ENCODE measurements around the gene ABCA1.
A peak's percentile ranks its signal among the peaks of the same experiment; 100 is the strongest.

Gene ABCA1

DNA sequence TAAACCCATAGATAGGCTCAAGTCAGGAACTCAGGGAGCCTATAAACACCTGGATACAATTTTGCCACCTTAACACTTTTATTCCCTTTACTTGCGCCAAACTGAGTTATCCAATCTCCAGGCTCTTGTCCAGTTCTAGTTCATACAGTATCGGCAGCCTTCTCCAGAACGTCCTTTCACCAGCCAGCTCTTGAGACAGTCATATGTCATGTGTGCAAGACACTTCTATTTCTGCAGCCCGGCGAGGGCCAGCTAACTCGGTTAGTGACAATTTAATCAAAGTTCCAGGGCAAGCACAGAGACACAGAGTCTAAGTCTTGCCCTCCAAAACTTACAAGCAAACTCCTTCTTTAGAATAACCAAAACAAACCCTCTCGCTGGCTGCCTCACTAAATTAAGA, 12.9 kb downstream of the ABCA1 start:
- no peak for DNase-seq (ENCODE audit: low read depth)
- no peak overlapping the region for H3K4me3 ChIP-seq (ENCODE audit: low read length)
- TF ChIP-seq, protein P1, sequence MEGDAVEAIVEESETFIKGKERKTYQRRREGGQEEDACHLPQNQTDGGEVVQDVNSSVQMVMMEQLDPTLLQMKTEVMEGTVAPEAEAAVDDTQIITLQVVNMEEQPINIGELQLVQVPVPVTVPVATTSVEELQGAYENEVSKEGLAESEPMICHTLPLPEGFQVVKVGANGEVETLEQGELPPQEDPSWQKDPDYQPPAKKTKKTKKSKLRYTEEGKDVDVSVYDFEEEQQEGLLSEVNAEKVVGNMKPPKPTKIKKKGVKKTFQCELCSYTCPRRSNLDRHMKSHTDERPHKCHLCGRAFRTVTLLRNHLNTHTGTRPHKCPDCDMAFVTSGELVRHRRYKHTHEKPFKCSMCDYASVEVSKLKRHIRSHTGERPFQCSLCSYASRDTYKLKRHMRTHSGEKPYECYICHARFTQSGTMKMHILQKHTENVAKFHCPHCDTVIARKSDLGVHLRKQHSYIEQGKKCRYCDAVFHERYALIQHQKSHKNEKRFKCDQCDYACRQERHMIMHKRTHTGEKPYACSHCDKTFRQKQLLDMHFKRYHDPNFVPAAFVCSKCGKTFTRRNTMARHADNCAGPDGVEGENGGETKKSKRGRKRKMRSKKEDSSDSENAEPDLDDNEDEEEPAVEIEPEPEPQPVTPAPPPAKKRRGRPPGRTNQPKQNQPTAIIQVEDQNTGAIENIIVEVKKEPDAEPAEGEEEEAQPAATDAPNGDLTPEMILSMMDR (IDR thresholded peaks at IDR 0.05; ENCODE audit: insufficient read depth, low read depth, low read length, missing control alignments): no peak

DNA sequence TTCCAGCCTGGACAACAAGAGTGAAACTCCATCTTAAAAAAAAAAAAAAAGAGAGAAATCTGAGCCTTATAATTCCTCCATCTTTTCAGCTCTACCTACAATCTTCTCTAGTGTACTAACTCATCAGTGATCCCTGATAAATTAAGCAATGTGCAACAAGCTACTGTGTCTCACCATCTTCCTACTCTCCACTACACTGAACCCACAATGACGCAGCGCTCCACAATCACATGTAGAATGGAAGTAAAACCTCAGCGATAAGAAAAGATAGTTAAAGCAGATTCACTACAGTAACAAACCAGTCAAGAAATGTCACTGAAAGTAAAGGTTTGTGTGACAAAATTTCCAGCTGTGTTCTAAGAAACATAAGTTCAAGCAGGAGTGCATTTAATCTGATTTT, 13.5 kb downstream of the ABCA1 start:
- no peak overlapping the region for H3K4me3 ChIP-seq (ENCODE audit: low read length)
- DNase-seq (ENCODE audit: low read depth): no peak
- TF ChIP-seq, protein P1 (IDR thresholded peaks at IDR 0.05; ENCODE audit: insufficient read depth, low read depth, low read length, missing control alignments): no peak

DNA sequence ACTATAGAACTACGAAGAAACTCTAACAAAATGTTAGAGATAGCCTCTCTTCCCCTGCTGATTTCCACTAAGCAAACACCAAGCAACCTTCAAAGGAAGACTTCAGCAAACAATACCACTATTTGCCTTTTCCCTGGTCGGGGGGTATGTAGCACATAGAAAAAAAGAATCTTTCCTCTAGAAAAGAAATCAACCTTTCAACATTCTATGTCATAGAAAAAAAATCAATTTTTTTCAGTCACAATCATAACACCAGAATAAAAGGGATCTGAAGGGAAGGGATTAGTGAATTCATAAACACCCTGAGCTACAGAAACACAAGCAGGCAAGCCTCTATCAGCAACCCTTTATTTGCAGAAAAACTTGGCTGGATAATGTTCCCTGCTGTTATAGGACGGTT, 15.3 kb downstream of the ABCA1 start:
- no peak for DNase-seq (ENCODE audit: low read depth)
- H3K4me3 ChIP-seq (ENCODE audit: low read length): no peak overlapping the region
- TF ChIP-seq, protein P1 (IDR thresholded peaks at IDR 0.05; ENCODE audit: insufficient read depth, low read depth, low read length, missing control alignments): no peak

DNA sequence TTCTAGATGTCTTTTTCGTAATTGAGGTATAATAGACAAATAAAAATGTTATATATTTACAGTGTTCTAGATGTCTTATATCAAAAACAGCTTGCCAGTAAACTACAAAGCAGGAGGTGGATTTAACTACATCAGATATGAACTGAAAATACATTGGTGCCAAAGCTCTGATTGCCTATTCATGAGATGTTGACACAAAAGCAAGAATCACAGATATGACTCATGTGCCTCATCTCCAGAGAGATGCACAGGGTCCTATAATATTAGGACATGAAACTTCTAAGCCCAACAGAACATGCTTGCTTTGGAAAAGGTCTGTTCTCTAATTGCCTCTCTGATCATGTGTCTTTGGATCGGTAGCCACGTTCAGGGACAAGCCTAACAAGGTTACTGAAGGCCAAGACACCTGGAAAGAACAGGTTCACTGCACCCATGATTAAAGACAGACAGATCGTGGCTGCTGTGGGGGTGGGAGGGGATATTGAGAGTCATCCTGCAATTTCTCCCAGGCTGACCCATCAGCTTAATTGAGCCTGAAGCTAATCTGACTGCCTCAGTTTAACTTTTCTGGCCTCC, 16.8 kb downstream of the ABCA1 start:
- DNase-seq (ENCODE audit: low read depth): peak; percentile 42
- TF ChIP-seq, protein P1 (IDR thresholded peaks at IDR 0.05; ENCODE audit: insufficient read depth, low read depth, low read length, missing control alignments): no peak
- H3K4me3 ChIP-seq (ENCODE audit: low read length): no peak overlapping the region

DNA sequence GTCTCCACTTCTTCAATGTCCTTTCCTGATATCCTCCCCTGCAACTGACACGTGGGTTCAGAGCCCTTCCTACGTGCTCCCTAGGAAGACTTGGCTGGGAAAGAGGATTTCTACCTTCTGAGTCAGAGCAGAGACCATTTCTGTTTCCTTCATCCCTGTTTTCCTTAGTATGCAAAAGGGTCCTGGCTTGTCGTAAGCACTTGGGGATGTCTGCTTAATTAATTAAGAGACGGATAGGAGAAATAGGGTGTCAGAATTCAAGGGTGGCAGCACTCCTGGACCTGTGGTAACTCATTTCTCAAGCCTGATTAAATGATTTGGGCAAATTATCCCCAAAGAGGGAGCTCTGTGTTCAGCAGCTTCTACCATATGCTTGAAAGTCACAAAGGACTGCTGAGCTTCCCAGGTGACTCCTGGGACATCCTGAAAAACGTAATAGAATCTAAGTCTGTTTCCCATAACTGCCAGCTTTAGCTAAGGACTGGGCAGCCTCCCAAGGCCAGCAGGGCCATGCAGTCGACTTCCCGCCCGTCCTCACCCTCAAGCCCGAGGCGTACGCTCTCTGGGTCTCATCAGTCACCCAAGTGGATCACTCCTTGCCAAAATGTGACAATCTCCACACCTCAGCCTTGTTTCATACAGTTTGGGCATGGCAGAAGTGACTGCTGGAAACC, 20.5 kb downstream of the ABCA1 start:
- TF ChIP-seq, protein P1 (IDR thresholded peaks at IDR 0.05; ENCODE audit: insufficient read depth, low read depth, low read length, missing control alignments): no peak
- H3K4me3 ChIP-seq (ENCODE audit: low read length): no peak overlapping the region
- DNase-seq (ENCODE audit: low read depth): peak; percentile 66

DNA sequence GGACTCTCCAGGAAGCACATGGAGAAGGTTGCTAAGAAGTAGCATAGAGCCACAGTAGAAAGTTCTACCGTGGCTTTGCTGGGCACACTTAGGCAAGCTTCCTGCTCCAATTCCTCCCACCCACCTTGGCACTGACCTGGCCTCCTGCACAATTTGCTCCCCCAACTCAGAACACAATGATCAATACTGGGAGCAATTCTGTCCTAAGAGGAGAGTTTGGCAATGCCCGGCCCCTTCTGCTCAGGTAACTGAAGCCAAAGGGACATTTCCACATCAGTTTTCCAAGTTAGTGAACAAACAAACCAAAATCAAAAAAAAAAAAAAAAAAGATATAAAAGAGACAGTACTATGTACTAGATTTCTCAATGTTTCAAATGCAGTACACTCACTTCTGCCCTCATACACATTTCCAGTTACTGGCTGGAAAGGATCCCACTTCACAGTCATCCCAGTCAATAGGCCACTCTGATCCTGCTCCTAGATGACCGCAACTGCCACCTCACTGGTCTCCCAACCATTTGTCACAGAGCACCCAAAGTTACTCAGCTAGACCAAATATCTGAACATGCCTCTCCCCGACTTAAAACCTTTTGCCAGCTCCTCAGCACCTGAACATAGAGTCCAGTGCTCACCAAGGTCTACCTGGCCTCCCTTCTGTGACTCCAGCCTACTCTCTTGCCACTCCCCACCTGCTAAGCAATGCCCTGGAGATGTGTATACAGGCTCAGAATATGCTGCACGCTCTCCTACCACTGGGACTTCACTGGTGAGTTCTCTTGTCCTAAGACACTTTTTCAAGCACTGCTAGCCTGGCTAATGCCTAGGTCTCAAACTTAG, 21.3 kb downstream of the ABCA1 start:
- no peak overlapping the region for H3K4me3 ChIP-seq (ENCODE audit: low read length)
- TF ChIP-seq, protein P1 (IDR thresholded peaks at IDR 0.05; ENCODE audit: insufficient read depth, low read depth, low read length, missing control alignments): no peak
- peak; percentile 4 for DNase-seq (ENCODE audit: low read depth)

Data from epithelial cell of esophagus (primary cell).